H9 (cell line): Measurements from ENCODE around the gene ZNF236. TPM values are rescaled to one million over a fixed set of nuclear protein-coding genes. Genes with fewer than 3 reads are reported as not detected.

Experiments used
- DNase-seq: peaks from one replicate; pipeline ENCODE4 v3.0.0-alpha.2; 2017
- H2AFZ ChIP-seq: one replicate; pipeline ENCODE4 v1.6.1; 2013; ENCODE audit warnings: mild to moderate bottlenecking, low read length, control low read depth, moderate library complexity
- H2AK5ac ChIP-seq: 2 replicates; pipeline ENCODE4 v1.6.1; 2013; ENCODE audit warnings: low read length, control low read depth, mixed read lengths; ENCODE audit not compliant: insufficient read length
- H2BK120ac ChIP-seq: one replicate; pipeline ENCODE4 v1.6.1; 2013; ENCODE audit warnings: low read depth, mild to moderate bottlenecking, low read length, control low read depth, inconsistent platforms; ENCODE audit not compliant: poor library complexity, severe bottlenecking
- H2BK12ac ChIP-seq: 2 replicates; pipeline ENCODE4 v1.6.1; 2013; ENCODE audit warnings: low read length, control low read depth, mixed read lengths, low read depth; ENCODE audit not compliant: insufficient read length
- H2BK15ac ChIP-seq: 2 replicates; pipeline ENCODE4 v1.6.1; 2013; ENCODE audit warnings: low read depth, low read length, control low read depth
- H2BK20ac ChIP-seq: one replicate; pipeline ENCODE4 v1.6.1; 2013; ENCODE audit warnings: low read depth, mild to moderate bottlenecking, low read length, control low read depth, inconsistent platforms; ENCODE audit not compliant: poor library complexity, severe bottlenecking
- H2BK5ac ChIP-seq: 2 replicates; pipeline ENCODE4 v1.6.1; 2013; ENCODE audit warnings: low read length, control low read depth, mixed read lengths; ENCODE audit not compliant: insufficient read length
- H3K14ac ChIP-seq: 2 replicates; pipeline ENCODE4 v1.6.1; 2013; ENCODE audit warnings: low read length, control low read depth; ENCODE audit not compliant: insufficient read depth
- H3K18ac ChIP-seq: 2 replicates; pipeline ENCODE4 v1.6.1; 2013; ENCODE audit warnings: low read depth, mild to moderate bottlenecking, mixed read lengths, low read length, control low read depth; ENCODE audit not compliant: insufficient read length
- H3K23ac ChIP-seq: 2 replicates; pipeline ENCODE4 v1.6.1; 2013; ENCODE audit warnings: low read length, control low read depth, mixed read lengths, low read depth; ENCODE audit not compliant: insufficient read length
- H3K23me2 ChIP-seq: 2 replicates; pipeline ENCODE4 v1.6.1; 2013; ENCODE audit warnings: low read depth, mild to moderate bottlenecking, mixed read lengths, low read length, control low read depth; ENCODE audit not compliant: insufficient read length, poor library complexity, severe bottlenecking
- H3K27ac ChIP-seq: 2 replicates; pipeline ENCODE4 v1.5.1; 2013; ENCODE audit warnings: low read length, control low read depth, mixed read lengths, low read depth; ENCODE audit not compliant: insufficient read length
- H3K27me3 ChIP-seq: 2 replicates; pipeline ENCODE4 v1.6.1; 2013; ENCODE audit warnings: low read length, control low read depth, inconsistent platforms; ENCODE audit not compliant: insufficient read depth
- H3K4ac ChIP-seq: 2 replicates; pipeline ENCODE4 v1.6.1; 2013; ENCODE audit warnings: low read depth, mild to moderate bottlenecking, control low read depth, inconsistent platforms, low read length, moderate library complexity
- H3K4me1 ChIP-seq: 2 replicates; pipeline ENCODE4 v1.6.1; 2013; ENCODE audit warnings: low read length, control low read depth, inconsistent platforms; ENCODE audit not compliant: insufficient read depth
- H3K4me2 ChIP-seq: 2 replicates; pipeline ENCODE4 v1.6.1; 2013; ENCODE audit warnings: low read length, control low read depth, mixed read lengths; ENCODE audit not compliant: insufficient read length, insufficient read depth
- H3K56ac ChIP-seq: 2 replicates; pipeline ENCODE4 v1.6.1; 2013; ENCODE audit warnings: low read depth, mild to moderate bottlenecking, mixed read lengths, low read length, control low read depth; ENCODE audit not compliant: insufficient read length
- H3K79me1 ChIP-seq: 2 replicates; pipeline ENCODE4 v1.6.1; 2013; ENCODE audit warnings: low read depth, mild to moderate bottlenecking, moderate library complexity, low read length, control low read depth, inconsistent platforms; ENCODE audit not compliant: insufficient read depth, poor library complexity, severe bottlenecking
- H3K79me2 ChIP-seq: 2 replicates; pipeline ENCODE4 v1.6.1; 2013; ENCODE audit warnings: low read length, control low read depth, inconsistent platforms; ENCODE audit not compliant: insufficient read depth
- H3K9ac ChIP-seq: 2 replicates; pipeline ENCODE4 v1.6.1; 2013; ENCODE audit warnings: low read length, control low read depth, mixed read lengths; ENCODE audit not compliant: insufficient read length; ENCODE audit errors: extremely low read depth
- H3K9me3 ChIP-seq: one replicate; pipeline ENCODE4 v1.6.1; 2013; ENCODE audit warnings: low read depth, low read length, inconsistent platforms; ENCODE audit not compliant: control insufficient read depth
- H3T11ph ChIP-seq: one replicate; pipeline ENCODE4 v1.6.1; 2013; ENCODE audit warnings: mild to moderate bottlenecking, low read length, control low read depth, inconsistent platforms
- H4K20me1 ChIP-seq: one replicate; pipeline ENCODE4 v1.6.1; 2013; ENCODE audit not compliant: control insufficient read depth, insufficient read length, insufficient read depth
- H4K5ac ChIP-seq: 2 replicates; pipeline ENCODE4 v1.6.1; 2013; ENCODE audit warnings: low read depth, mild to moderate bottlenecking, mixed read lengths, low read length, control low read depth; ENCODE audit not compliant: insufficient read length
- H4K8ac ChIP-seq: replicated peaks from 2 replicates; pipeline ENCODE4 v1.6.1; 2013; ENCODE audit warnings: low read length, control low read depth, mixed read lengths, low read depth; ENCODE audit not compliant: insufficient read length
- H4K91ac ChIP-seq: 2 replicates; pipeline ENCODE4 v1.6.1; 2013; ENCODE audit warnings: low read depth, mild to moderate bottlenecking, moderate library complexity, mixed read lengths, low read length, control low read depth; ENCODE audit not compliant: insufficient read length
- H3K27ac Mint-ChIP-seq, 3 experiments: 2 replicates in 2 of 3; 3 replicates in 1 of 3; pipeline ENCODE4 v1.8.0; 2020 to 2021; ENCODE audit warnings: mixed read lengths in 3 of 3, mild to moderate bottlenecking in 1 of 3, moderate library complexity in 1 of 3
- H3K27me3 Mint-ChIP-seq: 2 replicates; pipeline ENCODE4 v1.8.0; 2021; ENCODE audit warnings: low read depth, mild to moderate bottlenecking, moderate library complexity, mixed read lengths
- H3K36me3 Mint-ChIP-seq, 3 experiments: 2 replicates in 2 of 3; 3 replicates in 1 of 3; pipeline ENCODE4 v1.8.0; 2020 to 2021; ENCODE audit warnings: low read depth in 3 of 3, mixed read lengths in 3 of 3; ENCODE audit not compliant: insufficient read depth in 1 of 3
- H3K4me1 Mint-ChIP-seq, 2 experiments: 2 replicates each; pipeline ENCODE4 v1.8.0; 2020; ENCODE audit warnings: mixed read lengths in 2 of 2
- H3K4me3 Mint-ChIP-seq, 2 experiments: 2 replicates in 1 of 2; 3 replicates in 1 of 2; pipeline ENCODE4 v1.8.0; 2020 to 2021; ENCODE audit warnings: mild to moderate bottlenecking in 2 of 2, mixed read lengths in 2 of 2, moderate library complexity in 1 of 2
- H3K9me3 Mint-ChIP-seq, 2 experiments: 2 replicates in 1 of 2; 3 replicates in 1 of 2; pipeline ENCODE4 v1.8.0; 2020; ENCODE audit warnings: mild to moderate bottlenecking in 2 of 2, mixed read lengths in 2 of 2, moderate library complexity in 1 of 2
- WGBS: extraction: QIAGEN DNeasy Blood & Tissue Kit; methylation state at CpG from one replicate; pipeline ENCODE4 v1.1.7; 2013; ENCODE audit warnings: missing lambda C conversion rate, low lambda C conversion rate, mixed read lengths; ENCODE audit not compliant: insufficient read length; ENCODE audit errors: extremely low coverage; 5-methylcytosine and 5-hydroxymethylcytosine counted together
- total RNA-seq: library from RNA; stranded (reverse); gene quantifications from 2 replicates; pipeline ENCODE4 v1.2.1, GENCODE V29; 2021
- TF ChIP-seq, protein P1 (sequence below): fragments of 200-600 bp; sonication (generic); conservative IDR thresholded peaks from 3 replicates; pipeline ENCODE4 v1.8.0; 2021; ENCODE audit warnings: antibody characterized with exemption, mild to moderate bottlenecking

ZNF236 gene
- total RNA-seq, 1 experiment from 2014 or later, result 16.0 TPM

DNA sequence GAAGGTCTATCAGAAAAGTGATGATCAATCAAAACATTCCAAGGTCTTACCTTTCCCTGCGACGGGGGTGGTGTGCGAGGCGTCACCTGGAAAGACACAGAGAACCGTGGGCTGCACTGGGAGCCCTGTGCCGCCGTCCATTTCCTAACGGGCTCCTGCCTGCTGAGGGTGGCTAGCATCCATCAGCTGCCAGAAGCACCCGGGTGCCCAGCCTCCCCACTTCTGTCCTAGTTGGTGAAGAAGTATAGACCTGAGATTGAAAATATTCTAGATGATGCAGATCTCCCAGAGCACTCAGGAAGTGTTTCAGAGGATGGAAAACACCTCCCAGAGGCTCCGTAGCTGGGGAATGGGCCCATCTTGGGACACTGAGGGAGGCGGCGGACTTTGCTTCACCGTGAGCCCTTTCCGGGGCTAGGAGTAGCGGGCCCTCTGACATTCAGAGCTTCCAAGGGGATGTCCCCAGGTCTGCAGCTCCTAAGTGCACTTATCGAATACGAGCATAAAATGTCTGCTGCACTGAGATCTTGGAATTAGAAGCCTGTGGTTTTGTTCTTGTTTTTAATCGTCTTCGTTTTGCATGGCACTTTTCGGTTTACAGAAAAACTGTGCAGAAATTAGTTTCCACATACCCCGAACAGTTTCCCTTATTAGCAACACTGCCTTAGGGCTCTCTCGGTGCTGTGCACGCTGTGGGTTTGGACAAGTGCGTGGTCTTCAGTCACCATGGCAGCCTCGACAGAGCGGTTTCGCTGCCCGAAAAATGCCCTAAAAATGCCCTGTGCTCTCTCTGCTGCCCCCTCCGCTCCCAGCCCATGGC lies 166.7 kb downstream of the ZNF236 start:
- TF ChIP-seq, protein P1, sequence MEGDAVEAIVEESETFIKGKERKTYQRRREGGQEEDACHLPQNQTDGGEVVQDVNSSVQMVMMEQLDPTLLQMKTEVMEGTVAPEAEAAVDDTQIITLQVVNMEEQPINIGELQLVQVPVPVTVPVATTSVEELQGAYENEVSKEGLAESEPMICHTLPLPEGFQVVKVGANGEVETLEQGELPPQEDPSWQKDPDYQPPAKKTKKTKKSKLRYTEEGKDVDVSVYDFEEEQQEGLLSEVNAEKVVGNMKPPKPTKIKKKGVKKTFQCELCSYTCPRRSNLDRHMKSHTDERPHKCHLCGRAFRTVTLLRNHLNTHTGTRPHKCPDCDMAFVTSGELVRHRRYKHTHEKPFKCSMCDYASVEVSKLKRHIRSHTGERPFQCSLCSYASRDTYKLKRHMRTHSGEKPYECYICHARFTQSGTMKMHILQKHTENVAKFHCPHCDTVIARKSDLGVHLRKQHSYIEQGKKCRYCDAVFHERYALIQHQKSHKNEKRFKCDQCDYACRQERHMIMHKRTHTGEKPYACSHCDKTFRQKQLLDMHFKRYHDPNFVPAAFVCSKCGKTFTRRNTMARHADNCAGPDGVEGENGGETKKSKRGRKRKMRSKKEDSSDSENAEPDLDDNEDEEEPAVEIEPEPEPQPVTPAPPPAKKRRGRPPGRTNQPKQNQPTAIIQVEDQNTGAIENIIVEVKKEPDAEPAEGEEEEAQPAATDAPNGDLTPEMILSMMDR, result no peak
- peak overlapping the region in 1 of 3 experiments; percentile 87; a peak in 2 of 7 replicates for H3K27ac Mint-ChIP-seq

More for the DNA sequence above, 166.7 kb downstream of the ZNF236 start:
- H3K27ac ChIP-seq, result no peak overlapping the region
- no peak overlapping the region for H3K14ac ChIP-seq
- no peak overlapping the region for H3K23ac ChIP-seq
- H4K91ac ChIP-seq, result no peak overlapping the region
- H3K18ac ChIP-seq, result no peak overlapping the region
- H2BK120ac ChIP-seq, result no peak overlapping the region
- H3K9me3 ChIP-seq, result no peaks in the 10 kb centered on the region
- H2BK5ac ChIP-seq, result no peak overlapping the region
- no peak overlapping the region for H2BK15ac ChIP-seq
- H3K79me2 ChIP-seq, result no peaks in the 10 kb centered on the region
- no peaks in the 10 kb centered on the region for H3K4me1 ChIP-seq
- H2AFZ ChIP-seq, result no peak overlapping the region
- H4K5ac ChIP-seq, result no peak overlapping the region
- H3K27me3 Mint-ChIP-seq, result peaks cover 8% of the 10 kb centered on the region
- no peak overlapping the region for H2AK5ac ChIP-seq
- H3K36me3 Mint-ChIP-seq, result no peaks in the 10 kb centered on the region
- no peak for DNase-seq
- no peak overlapping the region for H3K9ac ChIP-seq
- no peaks in the 10 kb centered on the region for H3K79me1 ChIP-seq
- H4K20me1 ChIP-seq, result no peaks in the 10 kb centered on the region
- peaks cover 17 to 35% of the 10 kb centered on the region in 2 experiments for H3K4me1 Mint-ChIP-seq
- H4K8ac ChIP-seq, result no peak overlapping the region
- H3K9me3 Mint-ChIP-seq, result no peaks in the 10 kb centered on the region
- H3K4ac ChIP-seq, result no peak overlapping the region
- H3K23me2 ChIP-seq, result no peaks in the 10 kb centered on the region
- no CpG with 5 or more reads among the region's 29 CpGs for WGBS
- H2BK12ac ChIP-seq, result no peak overlapping the region
- no peak overlapping the region for H2BK20ac ChIP-seq
- H3K27me3 ChIP-seq, result no peaks in the 10 kb centered on the region
- H3T11ph ChIP-seq, result no peak overlapping the region
- no peak overlapping the region for H3K56ac ChIP-seq
- no peak overlapping the region for H3K4me2 ChIP-seq
- H3K4me3 Mint-ChIP-seq, result no peak overlapping the region
